Nephron (organoid): ENCODE measurements around the gene MYL5.
"Not testable (repeated sequence)": the region's sequence is repeated elsewhere in the genome, so short reads cannot be mapped to it uniquely, and the experiment has no call there.

Experiments
- H3K27ac Mint-ChIP-seq, 3 experiments: 2 replicates each; pipeline ENCODE4 v1.8.0; 2020; ENCODE audit warnings: mixed read lengths in 3 of 3, mild to moderate bottlenecking in 2 of 3, moderate library complexity in 1 of 3
- H3K27me3 Mint-ChIP-seq: 2 replicates; pipeline ENCODE4 v1.8.0; 2021; ENCODE audit warnings: low read depth, mild to moderate bottlenecking, moderate library complexity, mixed read lengths
- H3K36me3 Mint-ChIP-seq: 2 replicates; pipeline ENCODE4 v1.8.0; 2020; ENCODE audit warnings: low read depth, mixed read lengths
- H3K4me1 Mint-ChIP-seq: 2 replicates; pipeline ENCODE4 v1.8.0; 2020; ENCODE audit warnings: mixed read lengths
- H3K4me3 Mint-ChIP-seq, 3 experiments: 2 replicates each; pipeline ENCODE4 v1.8.0; 2020; ENCODE audit warnings: mild to moderate bottlenecking in 3 of 3, mixed read lengths in 3 of 3, moderate library complexity in 2 of 3
- H3K9me3 Mint-ChIP-seq: 2 replicates; pipeline ENCODE4 v1.8.0; 2020; ENCODE audit warnings: mixed read lengths
- TF ChIP-seq, protein P1 (sequence below), 3 experiments: fragments of 200-600 bp; sonication (generic); IDR thresholded peaks; one replicate each; pipeline ENCODE4 v1.5.0; 2021; ENCODE audit warnings: antibody characterized with exemption in 3 of 3; ENCODE audit not compliant: unreplicated experiment in 3 of 3

MYL5 gene

DNA sequence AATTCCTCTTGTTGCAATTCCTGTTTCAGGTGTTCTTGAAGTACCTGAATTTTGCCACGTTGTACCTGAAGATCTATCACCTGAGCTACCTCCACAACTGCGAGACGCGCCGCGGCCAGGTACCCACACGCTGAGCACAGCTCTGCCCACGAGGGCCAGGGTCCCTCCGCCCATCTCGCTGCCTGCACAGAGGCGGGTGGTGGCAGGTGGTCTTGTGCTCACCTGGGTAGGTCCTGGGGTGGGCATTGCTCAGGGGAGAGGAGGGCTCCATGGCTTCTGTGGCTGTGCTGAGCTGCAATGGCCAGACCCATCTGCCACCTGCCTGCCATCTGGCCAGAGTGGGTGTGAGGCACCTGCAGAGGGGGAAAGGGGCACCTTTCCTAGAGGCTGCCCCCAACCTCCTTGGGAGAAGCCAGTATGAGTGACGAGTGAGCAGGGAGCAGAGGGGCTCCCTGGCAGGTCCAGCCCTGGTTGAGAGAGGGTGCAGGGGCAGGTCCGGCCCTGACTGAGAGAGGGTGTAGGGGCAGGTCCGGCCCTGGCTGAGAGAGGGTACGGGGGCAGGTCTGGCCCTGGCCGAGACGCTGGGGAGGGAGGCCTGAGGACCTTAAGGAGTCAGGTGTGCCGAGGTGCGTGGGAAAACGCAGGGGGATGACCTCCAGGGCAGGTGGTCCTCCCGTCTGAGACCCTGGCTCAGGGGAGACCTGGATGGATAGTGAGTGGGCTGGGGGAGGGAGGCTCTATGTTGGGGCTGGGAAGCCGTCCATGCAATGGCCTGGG is 38.3 kb upstream of the MYL5 start:
- Mint-ChIP-seq H3K4me1 (peaks cover 5% of the 10 kb centered on the region), H3K4me3 (no peak overlapping the region), H3K9me3 (peaks cover 1% of the 10 kb centered on the region), H3K27me3 (peaks cover 23% of the 10 kb centered on the region), H3K27ac (no peak overlapping the region), H3K36me3 (peaks cover 10% of the 10 kb centered on the region)
- TF ChIP-seq, protein P1, sequence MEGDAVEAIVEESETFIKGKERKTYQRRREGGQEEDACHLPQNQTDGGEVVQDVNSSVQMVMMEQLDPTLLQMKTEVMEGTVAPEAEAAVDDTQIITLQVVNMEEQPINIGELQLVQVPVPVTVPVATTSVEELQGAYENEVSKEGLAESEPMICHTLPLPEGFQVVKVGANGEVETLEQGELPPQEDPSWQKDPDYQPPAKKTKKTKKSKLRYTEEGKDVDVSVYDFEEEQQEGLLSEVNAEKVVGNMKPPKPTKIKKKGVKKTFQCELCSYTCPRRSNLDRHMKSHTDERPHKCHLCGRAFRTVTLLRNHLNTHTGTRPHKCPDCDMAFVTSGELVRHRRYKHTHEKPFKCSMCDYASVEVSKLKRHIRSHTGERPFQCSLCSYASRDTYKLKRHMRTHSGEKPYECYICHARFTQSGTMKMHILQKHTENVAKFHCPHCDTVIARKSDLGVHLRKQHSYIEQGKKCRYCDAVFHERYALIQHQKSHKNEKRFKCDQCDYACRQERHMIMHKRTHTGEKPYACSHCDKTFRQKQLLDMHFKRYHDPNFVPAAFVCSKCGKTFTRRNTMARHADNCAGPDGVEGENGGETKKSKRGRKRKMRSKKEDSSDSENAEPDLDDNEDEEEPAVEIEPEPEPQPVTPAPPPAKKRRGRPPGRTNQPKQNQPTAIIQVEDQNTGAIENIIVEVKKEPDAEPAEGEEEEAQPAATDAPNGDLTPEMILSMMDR (IDR thresholded peaks at IDR 0.05; ENCODE audit: unreplicated experiment in 3 of 3), result no peak

DNA sequence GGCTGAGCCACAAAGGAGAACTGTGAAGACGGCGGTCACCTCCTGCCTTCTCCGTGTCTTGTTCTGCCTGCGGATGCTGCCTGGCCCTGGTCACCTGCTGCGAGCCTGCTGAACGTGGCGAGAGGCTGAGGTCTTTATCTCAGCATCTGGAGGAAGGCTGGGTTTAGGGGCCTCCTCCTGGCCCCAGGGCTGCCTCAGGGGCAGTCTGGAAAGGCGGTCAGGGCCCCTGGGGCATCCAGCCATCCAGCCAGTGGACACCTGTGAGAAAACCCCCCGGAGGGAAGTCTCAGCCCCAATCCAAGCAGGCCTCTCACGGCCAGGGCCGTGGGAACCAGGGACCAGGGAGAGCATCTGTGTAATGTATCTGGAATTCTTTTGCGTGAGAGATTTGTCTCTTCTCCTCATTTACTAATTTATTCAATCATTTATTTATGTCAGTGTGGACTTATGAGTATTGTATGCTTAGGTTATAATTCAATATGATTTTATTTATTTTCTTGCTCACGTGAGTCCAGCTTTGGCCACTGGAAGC is 37.6 kb upstream of the MYL5 start:
- Mint-ChIP-seq H3K27ac (no peak overlapping the region), H3K9me3 (peaks cover 3% of the 10 kb centered on the region), H3K36me3 (peaks cover 8% of the 10 kb centered on the region), H3K27me3 (peaks cover 19% of the 10 kb centered on the region), H3K4me3 (no peak overlapping the region), H3K4me1 (no peaks in the 10 kb centered on the region)
- TF ChIP-seq, protein P1 (IDR thresholded peaks at IDR 0.05; ENCODE audit: unreplicated experiment in 3 of 3), result no peak

DNA sequence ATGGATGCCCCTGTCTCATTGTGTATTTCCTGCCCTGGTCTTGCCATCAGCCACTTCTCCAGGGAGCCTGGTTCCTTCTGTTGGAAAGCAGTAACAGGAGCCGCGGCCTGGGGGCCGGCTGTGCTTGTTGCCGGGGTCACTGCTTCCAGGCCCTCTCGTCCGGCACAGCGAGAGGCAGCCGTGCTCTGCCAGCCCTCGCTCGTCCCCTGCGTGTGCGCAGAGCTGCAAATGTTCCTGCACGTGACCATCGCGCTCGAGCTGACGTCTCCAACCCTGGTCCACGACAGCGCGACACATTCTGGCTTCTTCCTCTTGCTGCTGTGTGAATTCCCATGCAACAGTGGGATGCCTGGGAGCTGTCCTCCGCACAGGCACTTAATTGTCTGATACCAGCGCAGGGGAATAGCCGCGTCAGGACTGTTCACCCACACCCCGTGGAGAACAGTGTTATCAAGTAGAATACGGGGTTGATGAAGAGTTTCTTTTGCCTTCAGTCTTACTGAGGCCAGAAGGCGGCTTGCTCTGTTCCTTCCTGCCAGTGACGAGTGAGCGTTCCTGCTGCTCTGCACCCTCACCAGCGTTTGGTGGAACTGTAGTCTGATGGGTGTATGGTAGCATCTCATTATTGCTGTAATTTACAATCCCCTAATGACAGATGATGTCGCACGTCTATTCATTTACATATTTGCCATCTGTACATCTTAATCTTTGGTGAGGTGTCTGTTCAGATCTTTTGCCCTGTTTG is 36.6 kb upstream of the MYL5 start:
- TF ChIP-seq, protein P1 (IDR thresholded peaks at IDR 0.05; ENCODE audit: unreplicated experiment in 3 of 3), result no peak
- Mint-ChIP-seq H3K4me3 (no peak overlapping the region), H3K27me3 (peaks cover 9% of the 10 kb centered on the region), H3K4me1 (no peaks in the 10 kb centered on the region), H3K9me3 (peaks cover 3% of the 10 kb centered on the region), H3K27ac (no peak overlapping the region), H3K36me3 (peaks cover 8% of the 10 kb centered on the region)

DNA sequence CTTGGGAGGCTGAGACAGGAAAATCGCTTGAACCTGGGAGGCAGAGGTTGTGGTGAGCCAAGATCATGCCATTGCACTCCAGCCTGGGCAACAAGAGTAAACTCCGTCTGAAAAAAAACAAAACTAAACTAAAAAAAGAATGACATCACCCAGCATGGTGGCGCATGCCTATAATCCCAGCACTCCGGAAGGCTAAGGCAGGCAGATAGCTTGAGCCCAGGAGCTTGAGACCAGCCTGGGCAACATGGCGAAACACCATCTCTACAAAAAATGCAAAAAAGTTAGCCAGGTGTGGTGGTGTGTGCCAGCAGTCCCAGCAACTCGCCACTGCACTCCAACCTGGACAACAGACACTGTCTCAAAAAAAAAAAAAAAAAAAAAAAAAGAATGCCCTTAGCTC is 32.0 kb upstream of the MYL5 start:
- H3K4me3 Mint-ChIP-seq, H3K9me3 Mint-ChIP-seq, H3K4me1 Mint-ChIP-seq, H3K27ac Mint-ChIP-seq: not testable (repeated sequence)
- Mint-ChIP-seq H3K27me3 (peaks cover 14% of the 10 kb centered on the region), H3K36me3 (peaks cover 12% of the 10 kb centered on the region)

DNA sequence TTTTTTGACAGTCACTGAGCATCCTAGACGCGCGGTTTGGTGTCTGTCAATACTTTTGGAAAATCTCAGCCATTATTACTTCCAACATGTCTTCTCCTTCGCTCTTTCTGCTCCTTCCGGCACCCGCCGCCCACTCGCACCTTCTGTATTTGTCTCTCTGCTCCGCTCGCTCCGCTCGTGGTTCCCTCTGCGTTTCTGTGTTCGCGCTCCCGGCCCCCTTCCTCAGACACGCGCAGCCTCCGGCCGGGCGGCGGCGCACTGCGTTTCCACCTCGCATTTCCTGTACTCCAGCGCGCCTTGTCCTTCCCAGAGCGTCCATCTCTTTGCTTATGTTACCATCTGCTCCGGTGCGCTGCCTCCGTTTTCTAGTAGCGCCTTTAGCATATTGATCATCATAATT is 27.9 kb upstream of the MYL5 start:
- Mint-ChIP-seq H3K4me3 (no peak overlapping the region), H3K9me3 (peaks cover 2% of the 10 kb centered on the region), H3K27me3 (peaks cover 9% of the 10 kb centered on the region), H3K27ac (peak overlapping the region in 1 of 3 experiments; percentile 33), H3K4me1 (peaks cover 13% of the 10 kb centered on the region), H3K36me3 (peaks cover 3% of the 10 kb centered on the region)
- TF ChIP-seq, protein P1 (IDR thresholded peaks at IDR 0.05; ENCODE audit: unreplicated experiment in 3 of 3), result no peak

DNA sequence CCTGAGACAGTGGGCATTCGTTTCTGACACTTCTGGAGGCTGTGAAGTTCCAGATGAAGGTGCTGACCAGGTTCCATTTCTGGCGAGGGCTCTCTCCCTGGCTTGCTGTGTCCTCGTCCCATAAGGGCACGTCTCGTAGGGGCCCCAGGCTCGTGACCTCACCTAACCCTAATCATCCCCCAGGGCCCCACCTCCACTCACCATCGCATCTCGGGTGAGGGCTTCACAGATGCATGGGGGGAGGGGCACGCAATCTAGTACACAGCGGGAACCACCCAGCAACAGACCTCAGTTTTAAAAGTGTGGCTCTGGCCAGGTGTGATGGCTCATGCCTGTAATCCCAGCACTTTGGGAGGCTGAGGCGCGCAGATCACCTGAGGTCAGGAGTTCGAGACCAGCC is 26.9 kb upstream of the MYL5 start:
- H3K4me1 Mint-ChIP-seq, result peaks cover 18% of the 10 kb centered on the region

More for the DNA sequence above, 26.9 kb upstream of the MYL5 start:
- no peak overlapping the region for H3K27ac Mint-ChIP-seq
- TF ChIP-seq, protein P1 (IDR thresholded peaks at IDR 0.05; ENCODE audit: unreplicated experiment in 3 of 3), result no peak
- peaks cover 2% of the 10 kb centered on the region for H3K9me3 Mint-ChIP-seq
- no peak overlapping the region for H3K4me3 Mint-ChIP-seq
- peaks cover 3% of the 10 kb centered on the region for H3K36me3 Mint-ChIP-seq
- H3K27me3 Mint-ChIP-seq, result peaks cover 16% of the 10 kb centered on the region
